ENCODE data around the gene RTL1. TPM values are rescaled to one million over a fixed set of nuclear protein-coding genes. Genes with fewer than 3 reads are reported as not detected.

RTL1 gene
- not detected in 2 replicates for total RNA-seq (2014; rRNA removed; shearing (Covaris generic); ENCODE audit: low replicate concordance)

- DNase-seq (ENCODE audit: low read depth), result no peak
- in situ Hi-C loops (cut with HindIII; ENCODE audit: low pct_unique_long_range_greater_than_20kb, low sequenced_read_pairs), result no loop called here
Observed at GRCh38 chr14:100903672-100904185, at the start of gene RTL1. Gene RTL1, minus strand, starts transcription at chr14:100903722. Its CDS starts 18,934 bp downstream, at chr14:100884788.

GRCh38 chr14:100950024-100950423 is 46.5 kb upstream of the RTL1 start:
- in situ Hi-C loops (cut with HindIII; ENCODE audit: low pct_unique_long_range_greater_than_20kb, low sequenced_read_pairs), result no loop called here
- no peak for DNase-seq (ENCODE audit: low read depth)

DNA sequence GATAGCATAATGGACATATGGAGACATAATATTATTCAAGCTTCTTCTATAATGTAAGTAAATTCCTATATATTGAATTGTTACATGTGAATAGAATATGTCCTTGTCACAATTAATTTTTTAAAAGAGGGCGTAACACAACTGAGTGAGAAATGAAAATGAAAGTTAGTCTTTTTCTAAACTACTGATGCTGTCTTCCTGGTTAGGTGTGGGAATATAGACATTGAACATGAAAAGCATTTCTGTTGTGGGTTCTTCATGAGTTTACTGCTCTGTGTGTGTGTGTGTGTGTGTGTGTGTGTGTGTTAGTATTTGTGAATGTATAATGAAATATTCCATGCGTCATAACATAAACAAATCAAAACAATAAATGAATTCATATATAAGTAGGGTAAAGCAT is 40.5 kb upstream of the RTL1 start:
- DNase-seq (ENCODE audit: low read depth), result no peak
- in situ Hi-C loops (cut with HindIII; ENCODE audit: low pct_unique_long_range_greater_than_20kb, low sequenced_read_pairs), result no loop called here

- in situ Hi-C loops (cut with HindIII; ENCODE audit: low pct_unique_long_range_greater_than_20kb, low sequenced_read_pairs), result no loop called here
Observed at GRCh38 chr14:100930270-100930669, 26.7 kb upstream of the RTL1 start.

DNA sequence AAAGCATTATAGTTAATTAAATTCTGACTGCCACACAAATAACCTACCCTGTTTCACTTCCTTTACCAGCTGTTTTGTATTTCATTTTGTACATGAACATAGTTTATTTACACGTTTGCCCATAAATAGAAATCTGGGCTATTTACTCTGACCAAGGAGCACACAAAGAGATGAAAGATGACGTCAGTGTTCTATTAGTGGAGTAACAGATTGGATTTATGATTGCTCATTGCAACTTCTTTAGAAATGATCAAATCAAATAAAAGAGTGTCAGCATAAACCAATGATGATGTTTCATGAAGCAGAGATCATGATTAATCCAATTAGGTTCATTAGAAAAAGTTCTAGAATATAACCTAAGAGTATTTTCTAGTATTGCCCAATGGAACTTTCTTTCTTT is 12.0 kb upstream of the RTL1 start:
- in situ Hi-C loops (cut with HindIII; ENCODE audit: low pct_unique_long_range_greater_than_20kb, low sequenced_read_pairs), result no loop called here
- no peak for DNase-seq (ENCODE audit: low read depth)

More at GRCh38 chr14:100930270-100930669, 26.7 kb upstream of the RTL1 start:
- no peak for DNase-seq (ENCODE audit: low read depth)

GRCh38 chr14:100914597-100915021 is 11.1 kb upstream of the RTL1 start:
- no peak for DNase-seq (ENCODE audit: low read depth)
- in situ Hi-C loops (cut with HindIII; ENCODE audit: low pct_unique_long_range_greater_than_20kb, low sequenced_read_pairs), result no loop called here

DNA sequence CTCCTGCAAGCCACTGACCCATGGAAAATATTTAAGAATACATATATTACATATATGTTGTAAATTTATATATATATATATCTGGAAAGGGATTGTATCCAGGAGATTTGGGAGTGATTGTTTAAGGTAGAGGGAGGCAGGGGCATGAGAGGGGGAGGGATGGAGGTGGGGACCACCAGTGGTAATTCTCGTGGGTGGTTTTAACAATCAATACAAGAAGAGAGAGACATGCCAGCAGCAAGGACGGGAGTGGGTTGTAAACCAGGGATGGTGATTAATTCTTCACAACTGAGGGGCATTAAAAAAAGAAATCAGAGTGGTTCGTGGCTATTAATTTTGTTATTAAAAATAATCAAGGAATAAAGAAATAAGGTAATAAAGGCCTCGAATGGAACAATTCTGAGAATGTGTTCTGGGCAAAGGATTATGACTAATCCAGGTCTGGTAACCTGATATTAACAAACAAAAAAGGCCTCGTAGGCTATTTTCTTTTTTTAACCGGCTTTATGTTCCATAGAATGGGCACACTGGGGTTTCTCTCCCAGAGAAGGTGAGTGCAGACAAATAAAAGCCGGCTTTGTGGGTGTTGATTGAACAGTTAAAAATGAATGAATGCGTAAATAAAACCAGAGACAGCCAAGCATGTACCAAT is 8.3 kb upstream of the RTL1 start:
- no peak for DNase-seq (ENCODE audit: low read depth)
- in situ Hi-C loops (cut with HindIII; ENCODE audit: low pct_unique_long_range_greater_than_20kb, low sequenced_read_pairs), result no loop called here

DNA sequence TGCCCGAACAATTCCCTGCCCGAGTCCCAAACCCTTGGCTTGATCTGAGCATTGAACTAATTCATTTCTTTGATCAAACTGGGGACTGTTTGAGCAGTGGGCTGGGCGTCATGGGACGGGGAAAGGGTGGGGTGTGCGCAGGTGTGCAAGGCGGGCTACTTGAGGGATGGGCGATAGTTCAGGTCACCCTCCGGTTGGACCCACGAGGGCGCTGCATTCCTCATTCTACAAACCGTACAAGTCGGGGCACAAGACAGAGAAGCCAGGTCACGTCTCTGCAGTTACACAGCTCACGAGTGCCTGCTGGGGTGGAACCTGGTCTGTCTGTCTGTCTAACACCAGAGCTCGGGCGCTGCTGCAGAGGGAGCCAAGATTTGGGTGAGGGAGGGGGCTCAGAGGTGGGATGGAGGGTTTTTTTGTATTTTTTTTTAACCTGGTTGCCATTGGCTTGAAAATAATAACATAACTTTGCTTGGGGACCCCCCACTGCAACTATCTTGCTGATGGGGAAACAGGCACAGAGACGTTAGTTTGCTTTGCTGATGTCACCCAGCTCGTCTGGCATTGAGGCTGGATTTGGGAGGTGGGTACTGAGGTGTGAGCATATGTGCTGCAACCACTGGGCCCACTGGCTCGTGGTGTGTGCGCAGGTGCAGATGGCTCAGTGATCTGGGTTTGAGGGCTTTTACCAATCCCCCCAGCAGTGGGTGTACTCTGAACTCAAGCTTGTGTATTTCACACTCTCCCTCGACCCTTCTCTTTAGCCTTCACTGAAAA is 7.6 kb upstream of the RTL1 start:
- in situ Hi-C loops (cut with HindIII; ENCODE audit: low pct_unique_long_range_greater_than_20kb, low sequenced_read_pairs), result no loop called here
- DNase-seq (ENCODE audit: low read depth), result no peak

DNA sequence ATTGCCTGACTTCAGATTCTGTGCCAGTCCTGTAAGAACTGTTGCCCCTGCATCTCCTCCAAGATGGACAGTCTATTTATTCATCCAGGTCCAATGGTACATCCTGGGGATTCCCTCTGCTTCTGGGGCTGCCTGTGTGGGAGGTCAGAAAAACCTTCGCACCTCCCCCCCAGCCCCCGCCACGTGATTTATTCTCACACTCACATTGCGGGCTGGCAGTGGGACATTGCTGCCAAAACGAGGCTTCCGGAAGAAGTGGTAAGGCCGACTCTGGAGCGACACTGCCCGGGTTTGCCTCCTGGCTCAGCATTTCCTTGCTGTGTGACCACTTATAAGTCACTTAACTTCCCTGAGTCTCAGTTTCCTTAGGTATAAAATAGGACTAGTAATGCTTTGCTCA is 5.9 kb upstream of the RTL1 start:
- DNase-seq (ENCODE audit: low read depth), result no peak

GRCh38 chr14:100907240-100907639 is 3.7 kb upstream of the RTL1 start:
- DNase-seq (ENCODE audit: low read depth), result no peak
- in situ Hi-C loops (cut with HindIII; ENCODE audit: low pct_unique_long_range_greater_than_20kb, low sequenced_read_pairs), result no loop called here

More for the DNA sequence above, 5.9 kb upstream of the RTL1 start:
- in situ Hi-C loops (cut with HindIII; ENCODE audit: low pct_unique_long_range_greater_than_20kb, low sequenced_read_pairs), result no loop called here

- DNase-seq (ENCODE audit: low read depth), result no peak
- in situ Hi-C loops (cut with HindIII; ENCODE audit: low pct_unique_long_range_greater_than_20kb, low sequenced_read_pairs), result no loop called here
Observed at GRCh38 chr14:100906420-100906819, 2.9 kb upstream of the RTL1 start.

DNA sequence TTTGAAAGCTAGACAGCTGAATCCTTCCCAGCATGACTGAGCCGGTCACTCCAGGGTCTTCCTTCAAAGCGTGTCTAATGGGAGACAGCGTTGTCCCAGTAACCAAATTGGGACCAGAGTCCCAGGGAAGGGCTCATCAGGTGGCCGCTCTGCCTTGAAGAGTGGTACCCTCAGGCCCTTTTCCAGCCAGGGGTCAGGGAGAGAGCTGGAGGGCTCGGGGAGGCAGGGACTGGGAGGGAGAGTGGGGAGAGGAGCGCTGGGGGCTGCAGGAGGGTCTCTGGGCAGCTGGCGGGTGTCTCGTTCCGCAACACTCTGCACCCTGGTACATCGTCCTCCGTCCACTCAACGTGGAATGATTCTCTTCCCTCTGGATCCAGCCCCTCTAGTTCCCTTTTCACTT is 1.6 kb upstream of the RTL1 start:
- in situ Hi-C loops (cut with HindIII; ENCODE audit: low pct_unique_long_range_greater_than_20kb, low sequenced_read_pairs), result no loop called here
- DNase-seq (ENCODE audit: low read depth), result no peak

DNA sequence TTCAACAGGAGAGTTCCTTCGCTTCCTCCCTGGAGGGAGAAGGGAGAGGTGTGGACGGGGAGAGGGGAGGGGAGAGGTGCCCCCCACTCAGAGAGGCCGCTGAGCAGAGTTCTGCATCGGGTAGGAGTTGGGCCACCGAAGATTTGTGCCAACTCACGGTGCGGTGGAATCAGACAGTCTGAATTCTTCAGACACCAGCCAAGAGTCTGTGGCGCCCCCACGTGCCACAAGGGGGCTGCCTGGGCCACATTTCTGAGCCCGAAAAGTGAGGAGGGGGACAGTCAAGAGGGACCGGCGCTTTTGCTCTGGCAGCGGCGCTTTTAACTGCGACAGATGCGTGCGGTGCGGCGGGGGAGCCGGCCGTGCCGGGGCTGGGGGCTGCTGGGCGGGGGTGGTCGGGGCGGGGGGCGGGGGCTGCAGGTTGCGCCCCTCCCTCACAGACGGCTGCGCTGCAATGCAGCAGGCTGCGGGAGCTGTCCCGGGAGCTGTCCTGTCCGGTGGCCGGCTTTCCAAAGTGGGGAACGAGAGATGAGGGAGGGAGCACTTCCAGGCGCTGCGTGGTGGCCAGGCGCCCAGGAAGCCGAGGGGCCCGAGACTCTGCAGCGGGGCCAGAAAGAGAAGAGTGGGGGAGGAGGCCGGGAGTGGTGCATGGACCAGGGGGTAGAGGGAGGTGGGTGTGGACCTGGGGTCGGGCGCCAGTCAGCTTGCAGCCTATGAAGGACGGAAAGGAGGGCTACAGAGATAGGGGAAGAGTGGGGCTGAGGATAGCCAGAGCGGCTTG is 975 bp upstream of the RTL1 start:
- in situ Hi-C loops (cut with HindIII; ENCODE audit: low pct_unique_long_range_greater_than_20kb, low sequenced_read_pairs), result no loop called here
- no peak for DNase-seq (ENCODE audit: low read depth)

- in situ Hi-C loops (cut with HindIII; ENCODE audit: low pct_unique_long_range_greater_than_20kb, low sequenced_read_pairs), result no loop called here
- DNase-seq (ENCODE audit: low read depth), result no peak
Observed at GRCh38 chr14:100903134-100903468, 421 bp downstream of the RTL1 start.

DNA sequence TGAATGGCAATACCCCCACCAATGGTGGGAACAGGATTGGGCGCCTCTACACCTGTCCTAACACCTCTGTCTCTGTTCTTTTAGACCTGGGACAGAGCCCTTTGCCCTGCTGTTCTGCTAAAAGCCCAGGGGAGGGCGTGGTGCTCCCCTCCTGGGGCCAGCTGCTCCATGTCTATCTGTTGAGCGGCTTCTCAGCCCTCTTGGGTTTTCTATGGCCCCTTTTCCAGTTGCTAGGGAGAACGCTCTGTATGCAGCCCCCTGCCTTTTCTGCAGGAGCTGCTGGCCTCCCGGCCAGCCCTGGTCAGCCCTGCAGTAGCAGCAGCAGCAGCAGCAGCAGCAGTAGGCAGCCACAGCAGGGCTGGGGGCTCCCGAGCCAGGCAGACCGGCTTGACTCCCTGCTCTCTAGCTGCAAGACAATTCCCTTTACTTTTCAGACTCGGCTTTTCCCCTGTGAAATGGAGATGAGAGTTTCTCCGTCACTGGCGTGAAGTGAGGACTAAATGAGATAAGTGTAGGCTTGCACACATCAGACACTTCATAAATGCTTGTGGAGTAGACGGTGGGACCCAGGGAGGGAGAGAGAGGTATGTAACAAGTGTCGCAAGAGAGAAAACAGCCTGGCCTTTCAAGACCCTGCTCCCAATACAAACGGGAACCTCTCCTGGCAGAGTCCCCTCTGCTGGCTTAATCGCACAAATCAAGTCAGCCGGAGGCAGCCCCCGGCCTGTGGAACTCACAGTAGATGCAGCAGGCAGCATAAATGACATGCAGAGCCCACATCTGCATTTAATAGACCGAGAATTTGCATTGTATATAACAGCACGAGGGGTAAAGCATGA is 1.0 kb downstream of the RTL1 start:
- in situ Hi-C loops (cut with HindIII; ENCODE audit: low pct_unique_long_range_greater_than_20kb, low sequenced_read_pairs), result no loop called here

DNA sequence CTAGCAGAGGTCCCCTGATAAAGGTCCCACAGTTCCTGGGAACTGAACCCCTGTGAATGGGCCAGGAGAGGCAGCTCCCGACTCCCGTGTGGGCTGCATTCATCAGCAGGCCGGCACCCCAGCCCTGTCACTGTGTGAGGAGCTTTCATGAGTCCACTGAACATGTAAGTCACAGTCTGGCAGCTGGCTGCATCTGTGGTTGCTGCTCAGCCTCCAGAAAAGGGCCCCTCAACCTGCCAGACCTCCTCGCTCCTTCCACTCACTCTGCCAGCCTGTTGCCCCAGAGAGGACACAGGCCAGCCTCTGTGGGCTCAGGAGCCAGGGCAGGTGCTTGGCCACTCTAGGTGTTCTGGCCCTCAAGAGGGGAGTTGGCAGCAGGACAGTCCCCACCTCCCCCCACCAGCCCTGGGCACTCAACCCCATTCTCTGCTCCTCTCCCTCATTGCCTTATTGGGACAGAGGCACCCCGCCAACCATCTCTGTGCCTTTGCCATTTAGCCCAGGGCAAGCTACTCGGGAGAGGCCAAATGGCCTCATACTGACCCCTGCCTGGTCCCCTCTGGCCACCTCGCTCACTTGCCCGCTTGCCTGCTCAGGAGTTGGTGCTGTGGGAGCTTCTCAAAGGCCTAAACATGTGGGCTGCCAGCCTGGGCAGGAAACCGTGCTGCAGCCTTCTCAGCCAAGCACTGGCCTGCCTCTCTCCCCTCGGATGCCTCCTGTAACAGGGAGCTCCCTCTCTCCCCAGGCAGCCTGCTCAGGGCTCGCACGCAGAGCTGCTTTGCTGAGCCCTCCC is 1.9 kb downstream of the RTL1 start:
- DNase-seq (ENCODE audit: low read depth), result no peak
- in situ Hi-C loops (cut with HindIII; ENCODE audit: low pct_unique_long_range_greater_than_20kb, low sequenced_read_pairs), result no loop called here

More for the DNA sequence above, 1.0 kb downstream of the RTL1 start:
- no peak for DNase-seq (ENCODE audit: low read depth)

GRCh38 chr14:100900837-100901390 is 2.6 kb downstream of the RTL1 start:
- no peak for DNase-seq (ENCODE audit: low read depth)
- in situ Hi-C loops (cut with HindIII; ENCODE audit: low pct_unique_long_range_greater_than_20kb, low sequenced_read_pairs), result no loop called here

Measured in Caki2 (cell line).